HG03378 (cell line): Measurements from ENCODE around the gene STAMBP.
"Not testable (repeated sequence)": the region's sequence is repeated elsewhere in the genome, so short reads cannot be mapped to it uniquely, and the experiment has no call there.

ENCODE experiments used
- ATAC-seq: cut with Tn5 transposase; IDR thresholded peaks from one replicate; pipeline ENCODE4 v1.9.1; 2021; ENCODE audit warnings: mild to moderate bottlenecking, moderate library complexity; ENCODE audit not compliant: unreplicated experiment

The STAMBP gene

GRCh38 chr2:73828818-73829570, at the start of gene STAMBP:
STAMBP (plus strand) TSS chr2:73828961; CDS start chr2:73830857, 1,896 bp downstream.
- peak; percentile 71 for ATAC-seq

GRCh38 chr2:73779467-73780236, 49.1 kb upstream of the STAMBP start, which contains the start of gene DUSP11:
DUSP11 (minus strand) TSS chr2:73780103; CDS start chr2:73779974, 129 bp downstream.
- ATAC-seq, result peak; percentile 99

GRCh38 chr2:73780237-73780582, 48.6 kb upstream of the STAMBP start:
- no peak for ATAC-seq

- ATAC-seq, result not testable (repeated sequence)
These were observed 45.4 kb upstream of the STAMBP start for GRCh38 chr2:73783402-73783801.

GRCh38 chr2:73783883-73784282, 44.9 kb upstream of the STAMBP start, which contains the start of gene C2orf78:
C2orf78 (plus strand) TSS chr2:73784183; CDS start chr2:73784310, 127 bp downstream.
- not testable (repeated sequence) for ATAC-seq

GRCh38 chr2:73811878-73812277, 16.9 kb upstream of the STAMBP start:
- ATAC-seq, result no peak

- no peak for ATAC-seq
These were observed 16.1 kb upstream of the STAMBP start for GRCh38 chr2:73812635-73813034.

GRCh38 chr2:73818296-73818695, 10.5 kb upstream of the STAMBP start:
- ATAC-seq, result no peak

- ATAC-seq, result peak; percentile 79
These were observed 7.5 kb upstream of the STAMBP start for GRCh38 chr2:73821227-73821626.

GRCh38 chr2:73821669-73822068, 7.1 kb upstream of the STAMBP start:
- no peak for ATAC-seq

- peak; percentile 76 for ATAC-seq
These were observed 6.5 kb upstream of the STAMBP start for GRCh38 chr2:73822276-73822675.

GRCh38 chr2:73822991-73823390, 5.8 kb upstream of the STAMBP start:
- no peak for ATAC-seq

GRCh38 chr2:73823416-73823815, 5.3 kb upstream of the STAMBP start:
- no peak for ATAC-seq

GRCh38 chr2:73823916-73824523, 4.7 kb upstream of the STAMBP start:
- ATAC-seq, result no peak

GRCh38 chr2:73825408-73825807, 3.4 kb upstream of the STAMBP start:
- no peak for ATAC-seq

GRCh38 chr2:73827018-73827417, 1.7 kb upstream of the STAMBP start:
- ATAC-seq, result no peak

GRCh38 chr2:73827660-73828388, 937 bp upstream of the STAMBP start:
- no peak for ATAC-seq

GRCh38 chr2:73828389-73828817, 358 bp upstream of the STAMBP start:
- no peak for ATAC-seq

- no peak for ATAC-seq
These were observed 2.2 kb downstream of the STAMBP start for GRCh38 chr2:73830871-73831401.

GRCh38 chr2:73832930-73833329, 4.2 kb downstream of the STAMBP start:
- ATAC-seq, result no peak
